Sciatic nerve (tissue), 2 donors: ENCODE data around the gene PRSS23. TPM values are rescaled to one million over a fixed set of nuclear protein-coding genes. Genes with fewer than 3 reads are reported as not detected.
A peak's percentile ranks its signal among the peaks of the same experiment; 100 is the strongest.

Source experiments
- ATAC-seq: fragments of 200-7000 bp; cut with Tn5 transposase; one replicate; pipeline ENCODE4 v1.9.1; 2020; ENCODE audit warnings: mild to moderate bottlenecking, moderate library complexity
- DNase-seq: peaks from one replicate; pipeline ENCODE4 v3.0.0-alpha.2; 2020; ENCODE audit warnings: low spot score
- intact Hi-C: fragments of 100-400 bp; cut with DNase I; formaldehyde crosslinking; loops from one replicate; pipeline ENCODE4 v1.14.2; 2022
- total RNA-seq: library from RNA; stranded (reverse); fragmentation: NEBNext Ultra II Directional; extraction: Animal tissue kit (Norgen Biotek cat#: 25700); gene quantifications from one replicate; pipeline ENCODE4 v1.2.1, GENCODE V29; 2021
- donor health status: DM: no; HTN: no; CAD: no.
- donor health status: DM: no; HTN: no; CAD: no.

Gene PRSS23
- total RNA-seq, 1 donor from 2014 or later: 28.6 TPM

DNA sequence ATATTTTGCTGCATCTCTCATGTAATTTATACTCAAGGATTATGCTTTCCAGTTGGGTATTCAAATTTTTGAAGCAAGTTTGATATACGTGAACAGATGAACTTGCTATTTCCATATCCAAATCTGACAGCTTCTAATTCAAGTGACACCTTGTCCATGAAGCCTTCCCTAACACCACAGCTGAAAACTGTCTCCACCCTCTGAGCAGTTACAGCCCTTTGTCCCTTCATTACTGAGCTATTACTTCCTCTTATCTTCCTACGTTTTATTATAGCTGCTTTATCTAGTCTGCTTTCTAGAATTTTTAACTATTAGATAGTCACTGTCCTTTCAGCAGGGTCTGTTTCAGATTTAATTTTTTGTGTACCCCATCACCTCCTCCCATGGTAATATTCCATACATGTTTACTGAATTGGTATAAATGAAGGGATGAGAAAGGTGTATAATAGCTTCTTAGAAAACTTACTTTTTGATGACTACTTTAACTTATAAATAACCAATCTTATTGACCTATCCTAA, 13.3 kb upstream of the PRSS23 start:
- intact Hi-C loops: no loop called here
- DNase-seq (no peak), ATAC-seq (no peak)

DNA sequence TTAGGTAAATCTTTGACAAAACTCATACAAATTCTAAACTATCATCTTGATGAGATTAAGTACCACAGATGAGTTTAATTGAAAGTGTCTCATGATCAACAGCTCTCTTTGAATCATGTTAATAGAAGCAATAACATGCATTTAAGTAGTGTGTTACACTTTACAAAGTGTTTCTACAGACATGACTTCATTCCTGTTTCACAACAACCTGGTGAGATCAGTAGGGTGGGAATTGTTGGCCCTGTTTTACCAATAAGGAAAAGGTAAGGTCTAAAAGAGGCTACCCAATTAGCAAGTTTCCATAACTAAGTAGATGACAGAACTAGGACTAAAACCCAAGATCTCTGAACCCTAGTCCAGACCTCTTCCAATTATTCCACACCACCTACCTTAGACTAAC, 12.7 kb upstream of the PRSS23 start:
- ATAC-seq: no peak
- intact Hi-C loops: no loop called here
- DNase-seq: no peak

DNA sequence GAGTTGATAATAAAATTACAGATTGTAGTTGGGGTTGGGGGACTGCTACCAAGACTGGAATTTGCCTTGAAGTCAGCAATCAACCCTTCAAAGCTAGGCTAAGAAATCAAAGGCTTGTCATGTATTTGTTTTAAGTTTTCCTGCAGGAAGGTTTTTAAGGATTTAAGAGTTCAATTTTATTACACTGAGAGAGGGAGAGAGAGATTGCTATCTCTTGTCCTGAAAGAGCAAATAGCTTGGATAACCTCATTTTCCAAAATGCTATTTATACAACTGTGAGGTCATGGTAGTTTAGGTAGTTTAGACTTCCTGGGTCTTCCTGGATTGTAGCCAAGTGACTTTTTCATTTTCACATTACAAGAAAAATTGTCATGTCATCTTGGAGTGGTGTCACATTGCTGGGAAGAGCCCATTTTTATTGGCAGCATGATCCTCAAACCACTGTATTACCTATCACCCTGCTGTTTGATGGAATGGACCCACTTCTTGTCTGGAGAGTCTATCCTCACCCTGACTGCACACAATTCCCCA, 10.1 kb upstream of the PRSS23 start:
- DNase-seq (no peak), ATAC-seq (no peak)
- intact Hi-C loops: no loop called here

DNA sequence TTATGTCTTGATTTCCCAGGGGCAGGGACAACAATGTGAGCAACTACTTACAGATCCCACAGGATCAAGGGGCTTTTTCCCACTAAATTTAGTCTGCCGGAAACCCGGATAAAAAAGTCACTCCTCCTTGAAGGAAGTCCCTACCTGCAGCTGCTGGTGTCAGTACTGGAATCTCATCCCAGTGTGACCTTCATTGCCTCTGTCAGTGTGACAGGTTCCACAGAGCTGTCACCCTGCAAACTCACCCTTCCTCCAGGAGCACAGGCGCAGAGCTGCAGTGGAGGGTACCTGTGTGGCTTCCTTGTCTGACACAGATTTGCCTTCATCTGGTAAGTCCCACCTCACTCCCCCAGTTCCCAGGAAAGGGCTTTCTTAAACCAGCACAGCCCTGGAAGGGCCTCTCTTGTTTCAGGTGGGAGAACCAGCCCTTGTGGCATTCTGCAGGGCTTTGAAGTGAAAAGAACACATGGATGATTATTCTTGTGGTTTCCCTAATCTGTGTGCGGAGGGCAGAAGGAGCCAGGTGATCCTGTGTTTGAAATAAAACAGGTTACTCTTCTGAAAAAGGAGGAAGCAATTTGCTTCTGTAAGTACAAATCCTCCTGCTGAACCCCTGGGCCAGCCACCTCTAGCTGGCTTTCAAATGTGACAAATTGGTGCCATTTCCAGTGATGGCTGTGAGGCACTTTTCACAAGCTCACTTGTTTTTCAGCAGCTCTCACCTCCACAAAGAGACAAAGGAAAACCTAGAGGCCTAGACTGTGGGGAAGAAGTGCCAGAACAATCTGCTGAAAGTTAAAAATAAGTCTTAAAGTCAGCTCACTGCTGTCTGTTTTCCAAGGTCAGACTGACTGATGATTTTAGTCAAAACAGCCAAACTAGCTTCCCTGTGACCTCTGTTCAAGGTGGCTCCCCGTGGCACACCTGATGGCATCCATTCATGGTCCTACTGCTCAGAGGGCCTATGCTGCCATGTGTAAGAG, 9.2 kb upstream of the PRSS23 start:
- DNase-seq (no peak), ATAC-seq (no peak)
- intact Hi-C loops: no loop called here

DNA sequence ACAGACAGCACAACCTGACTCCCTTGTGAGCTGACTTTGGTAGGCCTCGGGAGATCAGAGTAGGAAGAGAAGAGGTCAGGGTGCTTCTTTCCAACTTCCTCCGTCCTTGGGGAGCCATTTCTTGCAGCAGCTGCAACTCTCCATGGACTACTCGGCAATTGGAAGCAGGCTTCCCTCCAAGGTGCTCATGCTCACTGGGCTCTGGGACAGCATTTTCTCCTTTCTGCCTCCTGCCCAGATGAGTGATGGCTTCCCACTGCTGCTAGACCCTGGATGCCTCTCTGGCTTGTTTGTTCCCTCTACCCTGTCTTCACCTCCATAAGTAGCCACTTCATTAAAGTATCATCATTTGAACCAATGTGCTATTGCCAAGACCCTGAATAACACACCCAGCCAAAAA, 8.2 kb upstream of the PRSS23 start:
- intact Hi-C loops: no loop called here
- ATAC-seq: no peak
- no peak for DNase-seq

DNA sequence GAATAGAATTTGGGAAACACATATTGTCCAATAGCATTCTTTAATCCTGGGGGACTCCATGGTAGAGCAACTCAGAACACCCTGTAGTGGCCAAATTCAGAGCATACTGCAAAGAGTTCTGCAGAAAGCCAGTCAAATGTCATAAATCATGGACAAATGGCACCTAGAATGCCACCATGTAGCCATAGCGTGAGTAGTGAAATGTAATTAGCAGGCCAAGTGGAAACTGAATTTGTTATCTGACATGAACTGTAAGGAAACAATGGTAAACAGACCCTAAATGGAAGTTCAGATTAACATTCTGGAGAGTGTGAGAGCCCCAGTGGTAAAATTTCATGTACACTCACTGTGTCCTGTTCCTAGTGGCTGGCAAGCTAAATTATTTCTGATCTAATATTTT, 7.0 kb upstream of the PRSS23 start:
- intact Hi-C loops: no loop called here

DNA sequence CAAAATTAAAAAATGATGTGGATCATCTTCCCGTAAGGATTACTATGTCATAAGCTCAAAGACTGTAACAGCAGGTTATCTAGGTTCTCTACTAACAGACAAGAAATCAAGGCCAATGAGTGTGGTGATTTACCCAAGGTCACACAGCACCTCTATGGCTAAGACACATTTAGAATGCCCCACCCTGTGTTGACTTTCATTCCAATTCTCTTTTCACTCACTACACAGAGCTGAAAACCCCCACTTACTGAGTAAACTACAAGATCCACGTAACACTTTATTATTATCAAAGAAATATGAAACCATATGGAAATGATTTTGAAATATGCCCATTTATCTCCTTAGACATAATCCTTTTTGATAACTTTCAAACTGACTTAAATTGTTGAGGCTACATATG, 4.8 kb upstream of the PRSS23 start:
- intact Hi-C loops: no loop called here
- DNase-seq (no peak), ATAC-seq (no peak)

More for the DNA sequence above, 7.0 kb upstream of the PRSS23 start:
- DNase-seq: no peak
- ATAC-seq: no peak

DNA sequence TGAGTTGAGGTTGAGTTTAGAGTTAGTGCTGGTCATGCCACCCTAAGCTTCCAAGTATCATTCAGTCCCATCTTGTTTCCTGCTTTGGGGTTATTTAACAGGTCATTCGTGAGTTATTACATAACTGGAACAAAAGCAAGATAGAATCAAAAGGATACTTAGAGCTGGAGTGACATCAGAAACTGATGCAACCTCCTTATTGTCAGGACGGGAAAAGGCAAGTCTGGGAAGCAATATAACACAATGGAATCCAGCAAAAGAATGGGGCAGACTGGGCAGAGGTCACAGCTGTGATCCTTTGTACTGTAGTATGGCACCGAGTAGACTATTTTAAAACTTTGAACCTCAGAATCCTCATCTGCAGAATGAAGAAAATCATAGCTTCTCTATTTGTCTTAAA, 4.4 kb upstream of the PRSS23 start:
- no peak for DNase-seq
- no peak for ATAC-seq
- intact Hi-C loops: no loop called here

DNA sequence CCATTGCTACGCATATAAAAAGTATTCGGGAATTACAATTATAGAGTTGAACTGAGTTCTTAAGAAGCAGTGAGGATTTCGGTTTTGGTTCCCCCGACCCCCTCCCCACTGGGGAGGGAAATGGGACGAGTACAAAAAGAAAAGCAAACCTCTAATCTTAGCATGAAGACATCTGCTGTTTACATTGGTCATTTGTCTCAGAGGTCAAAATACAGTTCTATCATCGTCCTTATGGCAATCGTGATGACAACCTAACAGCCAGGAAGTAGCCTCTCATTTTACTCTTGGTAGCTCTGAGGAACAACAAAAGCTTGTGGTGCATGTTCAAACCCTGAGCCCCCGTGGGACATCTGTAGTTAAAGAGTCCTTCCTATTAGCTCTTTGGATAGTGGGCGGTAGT, 3.2 kb upstream of the PRSS23 start:
- ATAC-seq (no peak), DNase-seq (no peak)
- intact Hi-C loops: no loop called here

DNA sequence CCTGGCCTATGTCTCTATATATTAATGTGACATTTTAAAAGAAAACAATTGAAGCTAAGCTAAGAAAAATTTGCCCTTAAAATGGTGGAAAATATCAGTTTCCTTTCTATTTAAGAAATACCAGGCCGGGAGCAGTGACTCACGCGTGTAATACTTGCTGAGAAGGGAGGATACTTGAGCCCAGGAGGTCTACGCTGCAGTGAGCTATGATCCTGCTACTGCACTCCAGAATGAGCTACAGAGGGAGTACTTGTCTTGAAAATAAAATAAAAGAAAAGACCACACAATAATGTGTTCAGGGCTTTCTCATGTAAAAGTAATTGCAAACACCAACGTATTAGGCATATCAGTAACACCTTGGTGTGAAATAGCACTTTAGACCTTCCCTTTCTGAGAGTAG, 1.4 kb upstream of the PRSS23 start:
- DNase-seq (no peak), ATAC-seq (peak; percentile 25)
- intact Hi-C loops: no loop called here

DNA sequence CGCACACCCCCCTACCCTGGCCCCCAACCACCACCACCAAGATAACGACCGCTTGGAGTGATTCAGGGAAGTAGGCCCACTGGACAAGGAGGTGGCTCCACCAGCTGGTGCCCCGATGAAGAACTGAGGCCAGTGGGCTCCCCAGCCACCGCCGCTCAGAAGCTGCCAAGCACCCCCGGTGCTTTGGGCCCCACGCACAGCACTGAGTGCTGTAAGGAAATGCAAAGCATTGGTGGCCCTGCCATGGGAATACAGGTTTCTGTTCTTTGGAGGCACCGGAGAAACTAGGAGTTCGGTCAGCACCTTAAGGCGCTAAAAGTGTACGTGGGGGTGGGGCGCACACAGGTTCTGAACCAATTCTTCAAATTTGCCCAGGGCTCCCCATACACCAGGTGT, 664 bp upstream of the PRSS23 start:
- intact Hi-C loops: no loop called here
- ATAC-seq (peak; percentile 38), DNase-seq (no peak)

DNA sequence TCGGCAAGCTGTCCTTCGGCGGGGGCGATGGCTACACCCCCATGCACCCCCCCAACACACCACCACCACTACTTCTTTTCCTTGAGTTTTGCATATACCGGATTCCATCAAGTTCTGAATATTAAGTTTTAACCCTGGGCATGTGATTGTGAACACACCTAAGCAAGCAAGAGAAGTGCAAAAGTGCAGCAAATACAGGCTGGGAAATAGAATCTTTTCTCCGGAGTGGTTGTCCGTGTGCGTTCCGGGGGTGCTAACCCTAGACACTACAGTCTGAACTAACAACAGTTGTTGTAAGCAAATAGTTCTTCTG, 574 bp downstream of the PRSS23 start:
- intact Hi-C loops: no loop called here
- DNase-seq: no peak
- ATAC-seq: no peak

DNA sequence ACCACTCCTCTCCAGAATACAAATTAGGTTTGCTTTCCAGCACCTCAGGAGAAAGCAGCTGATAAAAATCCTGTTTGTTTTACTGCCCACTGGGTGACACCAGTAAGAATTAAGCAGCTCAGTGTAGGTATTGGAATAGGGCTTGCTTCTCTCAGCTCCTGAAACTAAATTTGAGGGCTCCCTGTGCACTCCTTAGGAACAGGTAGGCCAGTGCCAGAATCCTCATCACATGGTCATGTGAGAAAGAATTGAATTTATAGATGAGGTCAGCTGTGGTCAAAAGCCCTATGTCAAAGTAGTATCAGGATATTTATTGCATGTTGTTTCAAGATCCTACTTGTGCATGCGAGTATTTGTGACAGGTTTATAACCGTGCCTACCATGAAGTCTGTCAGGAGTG, 1.0 kb downstream of the PRSS23 start:
- ATAC-seq: no peak

DNA sequence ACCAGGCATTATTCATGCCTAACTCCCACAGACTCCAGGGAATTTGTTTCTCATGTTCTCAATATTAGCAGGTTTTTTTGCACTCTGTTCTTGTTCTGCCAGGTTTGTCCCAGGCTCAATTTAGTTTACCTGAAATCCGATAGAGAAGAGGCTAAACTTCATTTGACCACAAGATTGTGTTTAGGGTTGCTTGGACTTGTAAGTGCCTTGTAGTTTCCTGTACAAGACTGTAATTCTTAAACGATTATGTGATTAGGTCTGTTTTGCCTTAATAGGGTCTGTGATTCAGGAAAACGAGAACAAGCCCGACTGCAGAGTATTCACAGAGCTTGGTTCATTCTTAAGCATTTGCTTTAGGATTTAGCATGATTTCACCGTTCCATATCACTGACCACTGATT, 1.8 kb downstream of the PRSS23 start:
- DNase-seq (no peak), ATAC-seq (no peak)
- intact Hi-C loops: loop anchor here (1.0 kb wide), 1 partner anchor 130 kb away; the partner anchor contains the start of gene ME3

More for the DNA sequence above, 1.0 kb downstream of the PRSS23 start:
- intact Hi-C loops: no loop called here
- DNase-seq: no peak

DNA sequence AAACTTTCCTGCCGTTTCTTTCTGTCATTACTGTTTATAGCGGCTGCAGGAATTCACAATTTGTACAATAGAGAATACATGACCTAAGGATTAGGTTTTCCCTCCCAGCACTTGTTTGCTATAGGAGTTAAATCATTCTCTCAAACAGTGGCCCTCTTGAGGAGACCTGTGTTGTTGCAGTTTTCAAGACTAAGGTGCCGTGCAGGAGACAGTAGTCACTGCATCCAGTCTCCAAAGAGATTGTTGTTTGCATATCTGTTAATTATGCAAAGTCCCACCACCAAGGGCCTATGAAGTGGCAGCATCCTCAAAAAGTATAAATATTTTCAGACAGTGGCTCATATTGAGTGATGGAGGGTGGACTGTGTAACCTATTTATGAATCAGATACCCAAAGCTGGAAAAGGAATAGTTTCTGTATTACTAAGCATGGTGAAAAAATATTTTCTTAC, 2.3 kb downstream of the PRSS23 start:
- no peak for ATAC-seq
- DNase-seq: no peak
- intact Hi-C loops: loop anchor here (1.0 kb wide), 1 partner anchor 130 kb away; the partner anchor contains the start of gene ME3

DNA sequence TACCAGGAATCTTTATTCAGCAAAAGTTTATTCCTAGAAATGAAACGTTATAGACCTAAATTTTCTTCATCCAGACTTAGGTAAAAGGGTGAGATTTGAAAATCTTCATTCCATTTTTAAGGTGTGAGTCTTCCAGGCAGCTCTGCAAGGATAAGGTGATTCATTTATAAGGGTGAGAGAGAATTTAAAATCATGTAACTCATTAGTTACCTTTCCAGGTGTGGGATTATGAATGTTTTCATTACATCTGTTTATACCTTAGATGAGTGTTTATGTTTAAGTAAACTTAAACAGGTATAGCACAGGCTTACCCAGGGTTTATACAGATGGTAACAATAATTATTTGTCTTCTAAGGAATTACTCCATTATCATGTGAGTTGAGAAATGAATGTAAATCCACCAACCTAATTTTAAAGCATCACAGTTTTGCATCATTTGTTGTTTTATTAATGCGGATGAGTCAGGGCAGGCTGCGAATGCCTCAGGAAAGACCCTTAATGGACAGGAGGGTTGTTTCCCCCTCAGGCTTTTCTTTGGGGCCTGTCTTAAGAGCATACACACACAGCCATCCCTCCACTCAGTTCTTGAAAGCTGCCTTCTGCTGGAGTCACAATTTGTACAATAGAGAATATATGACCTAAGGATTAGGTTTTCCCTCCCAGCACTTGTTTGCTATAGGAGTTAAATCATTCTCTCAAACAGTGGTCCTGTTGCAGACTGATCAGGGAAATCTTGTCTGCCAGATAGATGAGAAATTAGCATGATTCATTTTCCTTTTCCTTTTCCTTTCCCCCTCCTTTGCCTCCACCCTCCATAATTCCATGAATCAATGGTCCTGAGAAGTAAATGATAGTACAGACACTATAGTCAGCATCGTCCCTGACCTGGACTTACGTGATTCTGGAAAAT, 3.0 kb downstream of the PRSS23 start:
- ATAC-seq: no peak
- intact Hi-C loops: no loop called here
- no peak for DNase-seq

DNA sequence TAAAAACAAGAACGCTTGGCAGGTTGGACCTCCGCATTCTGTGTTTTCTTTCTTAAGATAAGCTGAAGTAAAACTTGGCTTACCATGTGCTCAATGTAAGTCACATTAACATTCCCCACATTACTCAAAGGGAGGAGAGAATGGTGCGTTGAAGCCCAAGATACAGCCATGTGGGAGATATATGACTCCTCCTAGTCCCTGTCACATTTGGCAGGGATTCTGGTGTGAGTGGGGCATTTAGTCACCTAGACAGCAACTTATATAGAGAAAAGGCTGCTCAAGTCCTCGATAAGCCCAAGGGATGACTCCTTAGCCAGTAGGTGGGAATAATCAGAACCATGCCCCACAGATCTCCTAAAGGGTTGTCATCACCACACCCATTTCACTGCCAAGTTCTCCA, 4.6 kb downstream of the PRSS23 start:
- ATAC-seq (no peak), DNase-seq (no peak)
- intact Hi-C loops: no loop called here

DNA sequence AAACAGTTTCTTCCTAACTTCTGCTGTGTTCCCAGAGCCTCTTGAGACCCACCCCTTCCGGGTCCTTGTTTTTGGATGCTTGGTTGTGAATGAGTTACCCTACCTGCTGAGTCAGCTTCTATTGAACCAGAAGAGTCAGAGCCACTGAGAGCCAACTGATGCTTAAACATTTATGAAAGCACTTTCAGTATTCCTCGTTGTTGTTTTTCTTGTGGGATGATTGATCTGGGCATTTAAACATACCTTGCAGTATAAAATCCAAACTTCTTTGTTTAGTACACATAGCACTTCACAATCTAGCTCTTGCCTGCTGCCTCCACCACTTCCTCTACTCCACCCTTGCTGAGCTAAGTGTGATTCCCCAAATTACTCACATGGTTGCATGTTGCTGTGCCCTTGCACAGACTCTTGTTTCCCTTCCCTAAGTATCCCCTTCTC, 5.5 kb downstream of the PRSS23 start:
- intact Hi-C loops: no loop called here
- no peak for DNase-seq
- ATAC-seq: no peak

DNA sequence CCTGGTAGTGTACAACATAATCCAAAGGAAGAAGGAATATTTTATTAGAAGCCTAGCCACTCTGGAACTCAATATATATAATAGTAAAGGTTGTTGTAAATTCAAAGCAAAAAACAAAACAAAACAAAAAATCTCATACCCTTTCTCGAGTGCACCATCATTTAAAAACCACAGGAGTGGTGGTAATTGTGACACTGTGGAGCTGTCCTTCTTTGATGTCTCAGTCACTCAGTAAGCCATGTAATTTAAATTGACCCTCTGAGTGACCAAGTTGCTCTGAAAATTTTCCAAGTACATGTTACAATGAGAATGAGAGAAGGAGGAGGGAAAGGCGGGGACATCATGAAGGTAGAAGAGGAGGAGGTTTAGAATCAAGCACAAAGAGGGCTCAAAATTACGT, 6.6 kb downstream of the PRSS23 start:
- intact Hi-C loops: no loop called here
- no peak for DNase-seq
- no peak for ATAC-seq
